Smooth muscle cell (in vitro differentiated cells): Measurements from ENCODE around the gene GALNT16. TPM values are rescaled to one million over a fixed set of nuclear protein-coding genes. Genes with fewer than 3 reads are reported as not detected.

Experiments used
- DNase-seq: peaks from one replicate; lab custom pipeline; 2025; ENCODE audit not compliant: unreplicated experiment; lab: John Stamatoyannopoulos, UW
- H2AFZ ChIP-seq: fragments of 200-600 bp; sonication (generic); 2 replicates; pipeline ENCODE4 v1.6.0; 2016; ENCODE audit warnings: antibody characterized with exemption, low read depth, mild to moderate bottlenecking
- H3F3A ChIP-seq: fragments of 200-600 bp; sonication (generic); 2 replicates; pipeline ENCODE4 v1.6.0; 2017; ENCODE audit warnings: antibody characterized with exemption, low read depth
- H3K27ac ChIP-seq: fragments of 200-600 bp; sonication (generic); 2 replicates; pipeline ENCODE4 v1.5.1; 2016; ENCODE audit warnings: low read depth, mild to moderate bottlenecking
- H3K27me3 ChIP-seq: fragments of 200-600 bp; sonication (generic); 2 replicates; pipeline ENCODE4 v1.6.1; 2016; ENCODE audit warnings: low read depth, mild to moderate bottlenecking
- H3K36me3 ChIP-seq: fragments of 200-600 bp; sonication (generic); 2 replicates; pipeline ENCODE4 v1.5.1; 2016; ENCODE audit warnings: low read depth
- H3K4me1 ChIP-seq: fragments of 200-600 bp; sonication (generic); 2 replicates; pipeline ENCODE4 v1.5.1; 2016; ENCODE audit warnings: low read depth
- H3K4me2 ChIP-seq: fragments of 200-600 bp; sonication (generic); 2 replicates; pipeline ENCODE4 v1.6.0; 2016; ENCODE audit warnings: mild to moderate bottlenecking
- H3K4me3 ChIP-seq: fragments of 200-600 bp; sonication (generic); 2 replicates; pipeline ENCODE4 v1.5.1; 2016; ENCODE audit warnings: mild to moderate bottlenecking
- H3K79me2 ChIP-seq: fragments of 200-600 bp; sonication (generic); 2 replicates; pipeline ENCODE4 v1.6.0; 2016; ENCODE audit warnings: low read depth, mild to moderate bottlenecking
- H3K9ac ChIP-seq: fragments of 200-600 bp; sonication (generic); 2 replicates; pipeline ENCODE4 v1.6.0; 2016; ENCODE audit warnings: low read depth
- H3K9me3 ChIP-seq: fragments of 200-600 bp; sonication (generic); replicated peaks from 2 replicates; pipeline ENCODE4 v1.5.1; 2016; ENCODE audit warnings: low read depth
- H4K20me1 ChIP-seq: fragments of 200-600 bp; sonication (generic); 2 replicates; pipeline ENCODE4 v1.6.0; 2016; ENCODE audit warnings: low read depth
- CTCF ChIP-seq: fragments of 200-600 bp; sonication (generic); IDR thresholded peaks from 2 replicates; pipeline ENCODE4 v1.5.1; 2017; ENCODE audit warnings: borderline replicate concordance, mild to moderate bottlenecking, antibody characterized with exemption; ENCODE audit not compliant: insufficient read depth, poor library complexity, severe bottlenecking
- WGBS: methylation state at CpG from one replicate; pipeline ENCODE4 v1.1.7; 2016; ENCODE audit warnings: low lambda C conversion rate; 5-methylcytosine and 5-hydroxymethylcytosine counted together
- polyA plus RNA-seq: library from polyadenylated mRNA; unstranded; fragments of >200 nt; fragmentation: Nextera tagmentation; extraction: Ambion mirVana; gene quantifications from 2 replicates; pipeline ENCODE4 v1.2.1, GENCODE V29; 2016
- total RNA-seq: library from RNA; depleted of rRNA; stranded (reverse); fragments of >200 nt; gene quantifications from 2 replicates; pipeline ENCODE4 v1.2.3, GENCODE V29; 2014

The GALNT16 gene
- total and polyA plus RNA-seq, 2 experiments from 2014 or later = 0.54 to 4.7 TPM

- H3K36me3 ChIP-seq = peaks cover 3% of the 10 kb centered on the region
- peak overlapping the region; percentile 79 for H3K4me3 ChIP-seq
- no peaks in the 10 kb centered on the region for H3F3A ChIP-seq
- 2% methylated on average over 17 of the region's 18 CpGs for WGBS
- H2AFZ ChIP-seq = peak overlapping the region; percentile 84
- H3K4me2 ChIP-seq = peak overlapping the region; percentile 98
- H3K9ac ChIP-seq = peak overlapping the region; percentile 97
- TF ChIP-seq CTCF = no peak
- H4K20me1 ChIP-seq = peaks cover 76% of the 10 kb centered on the region
- H3K4me1 ChIP-seq = peaks cover 33% of the 10 kb centered on the region
- peaks cover 93% of the 10 kb centered on the region for H3K79me2 ChIP-seq
- no peaks in the 10 kb centered on the region for H3K9me3 ChIP-seq
- DNase-seq = no peak
- H3K27ac ChIP-seq = peak overlapping the region; percentile 92
- H3K27me3 ChIP-seq = no peaks in the 10 kb centered on the region
Measured at GRCh38 chr14:69398818-69399210, 138.9 kb downstream of the GALNT16 start.

DNA sequence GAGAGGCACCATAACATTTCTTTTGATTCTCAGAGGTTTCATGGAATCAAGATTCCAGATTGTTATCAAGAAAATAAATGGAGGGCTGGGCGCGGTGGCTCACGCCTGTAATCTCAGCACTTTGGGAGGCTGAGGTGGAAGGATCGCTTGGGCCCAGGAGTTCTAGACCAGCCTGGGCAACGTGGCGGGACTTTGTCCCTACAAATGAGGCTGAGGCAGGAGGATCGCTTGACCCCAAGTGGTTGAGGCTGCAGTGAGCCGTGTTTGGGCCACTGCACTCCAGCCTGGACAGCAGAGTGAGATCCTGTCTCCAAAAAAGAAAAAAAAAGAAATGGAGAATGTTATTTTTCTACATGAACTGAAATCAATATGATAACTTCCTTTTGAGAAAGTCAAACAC, 139.8 kb downstream of the GALNT16 start:
- H3K4me1 ChIP-seq = peaks cover 33% of the 10 kb centered on the region
- no peaks in the 10 kb centered on the region for H3K9me3 ChIP-seq
- H3K4me2 ChIP-seq = peak overlapping the region; percentile 98
- H3F3A ChIP-seq = no peaks in the 10 kb centered on the region
- H3K4me3 ChIP-seq = peak overlapping the region; percentile 79
- TF ChIP-seq CTCF = no peak
- H3K27ac ChIP-seq = no peak overlapping the region
- H3K36me3 ChIP-seq = no peaks in the 10 kb centered on the region
- WGBS = 93% methylated on average over 8 of the region's 8 CpGs
- no peak for DNase-seq
- peaks cover 93% of the 10 kb centered on the region for H3K79me2 ChIP-seq
- no peaks in the 10 kb centered on the region for H3K27me3 ChIP-seq
- H4K20me1 ChIP-seq = peaks cover 77% of the 10 kb centered on the region
- H2AFZ ChIP-seq = no peak overlapping the region
- no peak overlapping the region for H3K9ac ChIP-seq

- no peak for DNase-seq
- no peak for TF ChIP-seq CTCF
- H3K79me2 ChIP-seq = peaks cover 93% of the 10 kb centered on the region
- H3K4me1 ChIP-seq = peaks cover 33% of the 10 kb centered on the region
- H3K27ac ChIP-seq = no peak overlapping the region
- no peak overlapping the region for H2AFZ ChIP-seq
- WGBS = 85% methylated on average over 6 of the region's 6 CpGs
- H3K27me3 ChIP-seq = no peaks in the 10 kb centered on the region
- H3K4me2 ChIP-seq = peak overlapping the region; percentile 98
- H4K20me1 ChIP-seq = peaks cover 77% of the 10 kb centered on the region
- no peak overlapping the region for H3K9ac ChIP-seq
- no peaks in the 10 kb centered on the region for H3F3A ChIP-seq
- no peaks in the 10 kb centered on the region for H3K9me3 ChIP-seq
- no peaks in the 10 kb centered on the region for H3K36me3 ChIP-seq
- peak overlapping the region; percentile 79 for H3K4me3 ChIP-seq
Measured at GRCh38 chr14:69400154-69400553, 140.2 kb downstream of the GALNT16 start.

DNA sequence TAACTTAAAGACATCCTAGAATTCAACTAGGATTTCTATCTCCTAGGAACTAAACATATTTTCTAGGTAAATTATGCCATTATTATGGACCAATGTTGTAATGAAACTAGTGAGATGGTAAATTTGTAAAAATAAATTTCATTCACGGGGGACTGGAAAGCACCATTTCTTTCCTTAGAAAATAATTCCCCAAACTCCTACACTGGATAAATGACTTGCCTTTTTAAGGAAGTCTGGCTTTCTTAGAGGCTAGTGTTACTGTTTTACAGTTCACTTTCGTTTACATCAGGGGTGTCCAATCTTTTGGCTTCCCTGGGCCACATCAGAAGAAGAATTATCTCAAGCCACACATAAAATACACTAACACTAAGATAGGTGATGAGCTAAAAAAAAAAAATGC, 141.9 kb downstream of the GALNT16 start:
- Histone ChIP-seq H3K27ac (no peak overlapping the region), H3K9me3 (no peaks in the 10 kb centered on the region), H3K4me1 (peaks cover 29% of the 10 kb centered on the region), H3K9ac (no peak overlapping the region), H3K36me3 (no peaks in the 10 kb centered on the region), H3F3A (no peaks in the 10 kb centered on the region), H3K27me3 (no peaks in the 10 kb centered on the region), H4K20me1 (peaks cover 80% of the 10 kb centered on the region), H3K79me2 (peaks cover 87% of the 10 kb centered on the region), H2AFZ (no peak overlapping the region), H3K4me3 (peak overlapping the region; percentile 79), H3K4me2 (peak overlapping the region; percentile 98)
- 57% methylated on average over 2 of the region's 2 CpGs for WGBS
- TF ChIP-seq CTCF = no peak
- DNase-seq = no peak
